ENCODE results near the gene GAS7. TPM values are rescaled to one million over a fixed set of nuclear protein-coding genes. Genes with fewer than 3 reads are reported as not detected.

The GAS7 gene
- total and polyA plus RNA-seq, 12 donors = 3.6 to 54.9 (median 28.0) TPM

DNA sequence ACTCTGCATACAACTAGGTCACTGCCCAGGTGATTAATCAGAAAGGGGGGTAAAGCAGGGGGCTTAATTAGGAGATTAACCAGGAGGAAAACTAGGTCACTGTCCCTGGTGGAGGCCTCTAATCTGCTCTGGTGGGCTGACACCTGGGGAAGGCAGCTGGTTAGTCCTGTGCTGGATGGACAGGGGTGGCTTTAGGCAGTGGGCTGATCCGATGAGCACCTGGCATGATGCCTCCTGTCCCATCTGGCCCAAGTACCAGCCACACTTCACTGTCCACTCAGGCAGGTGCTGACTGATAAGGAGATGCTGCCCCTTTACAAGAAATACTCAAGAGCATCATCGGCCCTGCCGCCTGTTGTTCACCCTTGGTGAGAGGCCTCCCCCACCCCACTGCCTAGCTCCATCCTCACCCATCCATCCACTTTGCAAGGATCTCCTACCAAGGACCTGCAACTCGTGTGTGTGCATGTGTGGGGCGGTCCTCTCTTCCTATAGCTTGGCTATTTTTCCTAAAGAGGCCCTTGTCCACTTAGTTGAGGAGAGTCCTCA lies 279.5 kb downstream of the GAS7 start:
- H3K27ac ChIP-seq = no peak overlapping the region
- H3K4me3 ChIP-seq = no peak overlapping the region
- no peak for DNase-seq
- H3K27me3 ChIP-seq = no peaks in the 10 kb centered on the region
- TF ChIP-seq, protein P1, sequence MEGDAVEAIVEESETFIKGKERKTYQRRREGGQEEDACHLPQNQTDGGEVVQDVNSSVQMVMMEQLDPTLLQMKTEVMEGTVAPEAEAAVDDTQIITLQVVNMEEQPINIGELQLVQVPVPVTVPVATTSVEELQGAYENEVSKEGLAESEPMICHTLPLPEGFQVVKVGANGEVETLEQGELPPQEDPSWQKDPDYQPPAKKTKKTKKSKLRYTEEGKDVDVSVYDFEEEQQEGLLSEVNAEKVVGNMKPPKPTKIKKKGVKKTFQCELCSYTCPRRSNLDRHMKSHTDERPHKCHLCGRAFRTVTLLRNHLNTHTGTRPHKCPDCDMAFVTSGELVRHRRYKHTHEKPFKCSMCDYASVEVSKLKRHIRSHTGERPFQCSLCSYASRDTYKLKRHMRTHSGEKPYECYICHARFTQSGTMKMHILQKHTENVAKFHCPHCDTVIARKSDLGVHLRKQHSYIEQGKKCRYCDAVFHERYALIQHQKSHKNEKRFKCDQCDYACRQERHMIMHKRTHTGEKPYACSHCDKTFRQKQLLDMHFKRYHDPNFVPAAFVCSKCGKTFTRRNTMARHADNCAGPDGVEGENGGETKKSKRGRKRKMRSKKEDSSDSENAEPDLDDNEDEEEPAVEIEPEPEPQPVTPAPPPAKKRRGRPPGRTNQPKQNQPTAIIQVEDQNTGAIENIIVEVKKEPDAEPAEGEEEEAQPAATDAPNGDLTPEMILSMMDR (IDR thresholded peaks at IDR 0.05) = no peak
- TF ChIP-seq POLR2A (IDR thresholded peaks at IDR 0.05) = no peak
- intact Hi-C loops (cut with DNase I) = no loop called here
- H3K4me1 ChIP-seq (replicated peaks in 1 of 2) = no peaks in the 10 kb centered on the region
- no peaks in the 10 kb centered on the region for H3K9me3 ChIP-seq (replicated peaks in 1 of 3)
- no peaks in the 10 kb centered on the region for H3K36me3 ChIP-seq (replicated peaks in 1 of 2)
- WGBS, 4 donors = 84 to 92% (median 89%) methylated on average over 4 to 5 of the region's 5 CpGs

GRCh38 chr17:9918352-9918751 lies 280.1 kb downstream of the GAS7 start:
- no peaks in the 10 kb centered on the region for H3K27me3 ChIP-seq
- no peaks in the 10 kb centered on the region for H3K36me3 ChIP-seq (replicated peaks in 1 of 2)
- H3K4me1 ChIP-seq (replicated peaks in 1 of 2) = no peaks in the 10 kb centered on the region
- no peak for DNase-seq
- WGBS, 4 donors = 83 to 91% (median 87%) methylated on average over 6 to 8 of the region's 8 CpGs
- no peak for TF ChIP-seq POLR2A (IDR thresholded peaks at IDR 0.05)
- TF ChIP-seq, protein P1 (IDR thresholded peaks at IDR 0.05) = no peak
- intact Hi-C loops (cut with DNase I) = no loop called here
- H3K9me3 ChIP-seq (replicated peaks in 1 of 3) = no peaks in the 10 kb centered on the region
- no peak overlapping the region for H3K27ac ChIP-seq
- no peak overlapping the region for H3K4me3 ChIP-seq

DNA sequence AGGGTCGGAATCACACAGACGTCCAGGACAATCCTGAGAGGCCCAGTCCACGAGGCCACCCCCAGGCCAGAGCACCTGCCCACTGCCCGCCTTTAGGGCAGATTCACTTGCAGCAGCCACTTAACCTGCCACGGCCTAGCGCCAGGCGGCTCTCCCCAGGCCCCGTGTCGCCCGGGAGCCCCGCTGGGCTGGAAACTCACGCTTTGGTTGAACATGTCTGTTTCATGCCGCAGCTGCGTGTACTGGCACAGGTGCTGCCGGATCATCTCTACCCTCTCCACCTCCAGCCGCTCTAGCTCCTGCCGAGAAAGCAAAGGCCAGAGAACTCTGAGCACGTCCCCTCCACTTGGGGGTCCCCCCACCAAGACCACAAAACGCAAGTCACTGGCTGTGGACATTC lies 280.6 kb downstream of the GAS7 start:
- Histone ChIP-seq H3K36me3 (replicated peaks in 1 of 2) (no peaks in the 10 kb centered on the region), H3K4me3 (no peak overlapping the region), H3K9me3 (replicated peaks in 1 of 3) (no peaks in the 10 kb centered on the region), H3K27me3 (no peaks in the 10 kb centered on the region), H3K4me1 (replicated peaks in 1 of 2) (no peaks in the 10 kb centered on the region), H3K27ac (no peak overlapping the region)
- TF ChIP-seq POLR2A (IDR thresholded peaks at IDR 0.05) = no peak
- TF ChIP-seq, protein P1 (IDR thresholded peaks at IDR 0.05) = no peak
- intact Hi-C loops (cut with DNase I) = no loop called here
- WGBS, 4 donors = 80 to 87% (median 84%) methylated on average over 18 to 19 of the region's 19 CpGs
- no peak for DNase-seq

DNA sequence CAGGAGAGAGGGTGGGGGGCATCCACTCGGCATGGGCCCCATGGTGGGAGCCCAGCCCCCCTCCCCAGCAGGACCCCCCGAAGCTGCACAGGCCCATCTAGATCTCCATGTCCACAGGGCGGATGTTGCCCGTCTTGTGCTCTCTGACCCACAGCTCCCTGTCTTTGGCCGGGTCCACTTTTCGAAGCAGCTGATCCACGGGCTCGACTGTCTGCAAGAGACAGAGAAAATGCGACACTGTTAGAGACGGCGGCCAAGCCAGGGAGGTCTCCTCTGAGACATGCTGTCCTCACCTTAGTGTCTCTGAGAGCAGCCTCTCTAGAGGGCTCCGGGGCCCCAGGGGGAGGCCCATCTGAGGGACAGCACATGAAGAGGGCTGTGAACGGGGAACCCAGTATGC lies 281.3 kb downstream of the GAS7 start:
- no peaks in the 10 kb centered on the region for H3K9me3 ChIP-seq (replicated peaks in 1 of 3)
- no peak overlapping the region for H3K4me3 ChIP-seq
- no peak overlapping the region for H3K27ac ChIP-seq
- no peaks in the 10 kb centered on the region for H3K27me3 ChIP-seq
- no peak for TF ChIP-seq POLR2A (IDR thresholded peaks at IDR 0.05)
- TF ChIP-seq, protein P1 (IDR thresholded peaks at IDR 0.05) = no peak
- DNase-seq = no peak
- intact Hi-C loops (cut with DNase I) = no loop called here
- H3K36me3 ChIP-seq (replicated peaks in 1 of 2) = no peaks in the 10 kb centered on the region
- H3K4me1 ChIP-seq (replicated peaks in 1 of 2) = no peaks in the 10 kb centered on the region
- WGBS, 4 donors = 76 to 92% (median 82%) methylated on average over 8 to 13 of the region's 13 CpGs
